HepG2 (cell line): ENCODE results near the gene MYH9. TPM values are rescaled to one million over a fixed set of nuclear protein-coding genes. Genes with fewer than 3 reads are reported as not detected.

ENCODE experiments used
- AGO1 ChIP-seq: fragments of 200-400 bp; formaldehyde crosslinking; IDR thresholded peaks from 2 replicates; pipeline ENCODE4 v1.6.1; 2017; ENCODE audit warnings: mild to moderate bottlenecking, low read depth, low read length, moderate library complexity; ENCODE audit not compliant: poor library complexity, severe bottlenecking
- CENPBD1 ChIP-seq: sonication (generic); formaldehyde crosslinking; IDR thresholded peaks from 2 replicates; pipeline ENCODE4 v1.8.0; 2022; ENCODE audit warnings: missing genetic modification reagents, low read depth, mild to moderate bottlenecking, borderline replicate concordance
- ELF3 ChIP-seq: IDR thresholded peaks from 2 replicates; pipeline ENCODE4 v1.6.1; 2016; ENCODE audit warnings: missing genetic modification reagents, missing compliant biosample characterization
- KLF9 ChIP-seq: IDR thresholded peaks from 2 replicates; pipeline ENCODE4 v1.6.1; 2016; ENCODE audit warnings: low read depth
- LCORL ChIP-seq, 2 experiments: fragments of 450-650 bp in 1 of 2; sonication (generic) in 1 of 2; formaldehyde crosslinking in 1 of 2; IDR thresholded peaks; 2 replicates each; pipeline versions ENCODE4 v1.5.0 to v1.6.1; 2017 to 2020; ENCODE audit warnings: antibody characterized with exemption in 1 of 2, missing genetic modification reagents in 1 of 2
- NFKB2 ChIP-seq: sonication (generic); formaldehyde crosslinking; IDR thresholded peaks from 2 replicates; pipeline ENCODE4 v1.4.0; 2020; ENCODE audit warnings: missing genetic modification reagents, borderline replicate concordance
- RFX1 ChIP-seq: fragments of 450-650 bp; IDR thresholded peaks from 2 replicates; pipeline ENCODE4 v1.6.1; 2017
- SIX1 ChIP-seq: sonication (generic); formaldehyde crosslinking; IDR thresholded peaks from 2 replicates; pipeline ENCODE4 v1.4.0; 2020; ENCODE audit warnings: missing genetic modification reagents, borderline replicate concordance
- SNAPC4 ChIP-seq: sonication (generic); formaldehyde crosslinking; IDR thresholded peaks from 2 replicates; pipeline ENCODE4 v1.4.0; 2020; ENCODE audit warnings: mild to moderate bottlenecking, missing genetic modification reagents
- TBX2 ChIP-seq: sonication (generic); formaldehyde crosslinking; IDR thresholded peaks from 2 replicates; pipeline ENCODE4 v1.5.0; 2020; ENCODE audit warnings: missing genetic modification reagents, mild to moderate bottlenecking, borderline replicate concordance
- TMF1 ChIP-seq: sonication (generic); formaldehyde crosslinking; IDR thresholded peaks from 2 replicates; pipeline ENCODE4 v1.8.1; 2022; ENCODE audit warnings: low read depth, missing genetic modification reagents
- ZBTB44 ChIP-seq: sonication (generic); formaldehyde crosslinking; IDR thresholded peaks from 2 replicates; pipeline ENCODE4 v1.4.0; 2020; ENCODE audit warnings: missing genetic modification reagents
- ZFP37 ChIP-seq: sonication (generic); formaldehyde crosslinking; IDR thresholded peaks from 2 replicates; pipeline ENCODE4 v1.4.0; 2020; ENCODE audit warnings: missing genetic modification reagents, borderline replicate concordance
- ZNF136 ChIP-seq: sonication (generic); formaldehyde crosslinking; IDR thresholded peaks from 2 replicates; pipeline ENCODE4 v1.8.1; 2022; ENCODE audit warnings: low read depth, mild to moderate bottlenecking, moderate library complexity, missing genetic modification reagents
- ZNF382 ChIP-seq: sonication (generic); formaldehyde crosslinking; IDR thresholded peaks from 2 replicates; pipeline ENCODE4 v1.5.0; 2020; ENCODE audit warnings: missing genetic modification reagents, mild to moderate bottlenecking, borderline replicate concordance
- ZNF577 ChIP-seq: sonication (generic); formaldehyde crosslinking; IDR thresholded peaks from 2 replicates; pipeline ENCODE4 v1.4.0; 2020; ENCODE audit warnings: mild to moderate bottlenecking, low read depth, missing genetic modification reagents, borderline replicate concordance
- ZNF614 ChIP-seq: IDR thresholded peaks from 2 replicates; pipeline ENCODE4 v1.6.1; 2018; ENCODE audit warnings: missing biosample characterization, missing genetic modification reagents, inconsistent platforms, borderline replicate concordance
- ZNF737 ChIP-seq: sonication (generic); formaldehyde crosslinking; IDR thresholded peaks from 2 replicates; pipeline ENCODE4 v1.5.0; 2020; ENCODE audit warnings: missing genetic modification reagents, mild to moderate bottlenecking, borderline replicate concordance
- ZNF83 ChIP-seq: sonication (generic); formaldehyde crosslinking; IDR thresholded peaks from 2 replicates; pipeline ENCODE4 v1.4.0; 2020; ENCODE audit warnings: missing genetic modification reagents, mild to moderate bottlenecking, borderline replicate concordance
- polyA plus RNA-seq, 8 experiments: library from polyadenylated mRNA; depleted of rRNA in 3 of 8; stranded (reverse) in 7 of 8; unstranded in 1 of 8; fragments of >200 nt; fragmentation: Illumina TruSeq in 4 of 8; extraction: Trizol in 4 of 8; gene quantifications; 2 replicates each; pipeline versions ENCODE4 v1.2.1 to v1.2.3, GENCODE V29; 2011 to 2016; ENCODE audit warnings: low read depth in 4 of 8, missing spikeins in 1 of 8, mixed read lengths in 1 of 8; ENCODE audit not compliant: insufficient read depth in 1 of 8
- total RNA-seq, 5 experiments: library from RNA; depleted of rRNA; stranded (reverse); fragments of >200 nt; fragmentation: Illumina TruSeq; extraction: Trizol; gene quantifications; 2 replicates each; pipeline ENCODE4 v1.2.3, GENCODE V29; 2016; ENCODE audit warnings: low read depth in 1 of 5
- TF ChIP-seq, protein P1 (sequence below): sonication (generic); formaldehyde crosslinking; IDR thresholded peaks from 2 replicates; pipeline ENCODE4 v1.8.0; 2022; ENCODE audit warnings: mild to moderate bottlenecking, missing genetic modification reagents, borderline replicate concordance

MYH9 gene
- total and polyA plus RNA-seq, 2 of the 13 experiments (the other 11 are each of a cell fraction or from before 2014, with no cell fraction given): 50.7 to 98.5 TPM

DNA sequence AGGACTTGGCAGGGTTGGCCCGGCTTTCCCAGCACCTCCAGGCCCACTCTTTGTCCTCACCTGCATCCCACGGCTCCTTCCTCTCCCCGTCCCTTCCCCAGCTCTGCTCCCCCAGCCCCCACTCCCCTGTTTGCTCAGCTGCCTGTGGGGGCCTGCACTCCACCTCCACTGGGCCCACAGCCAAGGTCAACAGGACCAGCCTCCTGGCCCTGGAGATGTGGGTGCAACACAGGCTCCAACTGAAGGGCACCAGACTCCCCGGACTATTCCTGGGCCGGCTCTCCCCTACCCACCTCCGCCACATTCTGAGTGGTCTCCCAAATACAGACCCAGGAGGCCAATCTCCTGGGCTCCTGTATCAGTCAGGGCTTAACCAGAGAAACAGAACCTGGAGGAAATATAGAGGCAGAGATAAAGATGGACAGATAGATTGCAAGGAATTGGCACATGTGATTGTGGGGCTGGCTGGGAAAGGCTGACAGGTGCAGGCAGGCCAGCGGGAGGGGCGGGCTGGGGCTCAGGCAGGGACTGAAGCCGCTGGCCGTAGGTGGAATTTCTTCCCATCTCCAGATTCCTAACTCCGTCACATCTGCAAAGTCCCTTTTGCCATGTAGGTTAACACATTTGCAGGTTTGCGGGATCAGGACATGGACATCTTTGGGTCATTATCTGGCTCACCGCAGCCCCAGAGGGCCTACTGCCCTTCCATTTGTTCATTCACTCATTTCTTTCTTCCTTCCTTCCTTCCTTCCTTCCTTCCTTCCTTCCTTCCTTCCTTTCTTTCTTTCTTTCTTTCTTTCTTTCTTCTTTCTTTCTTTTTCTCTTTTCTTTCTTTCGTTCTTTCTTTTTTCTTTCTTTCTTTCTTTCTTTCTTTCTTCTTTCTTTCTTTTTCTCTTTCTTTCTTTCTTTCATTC is 45.8 kb upstream of the MYH9 start (continued):
- TF ChIP-seq SNAPC4 (CRISPR knock-in tag) (no peak), CENPBD1 (CRISPR knock-in tag) (no peak), AGO1 (peak; percentile 40), TBX2 (CRISPR knock-in tag) (peak; percentile 66; the same call in 1 of the 2 replicates), ZNF83 (CRISPR knock-in tag) (no peak), KLF9 (no peak), NFKB2 (CRISPR knock-in tag) (no peak), ZFP37 (CRISPR knock-in tag) (no peak), ELF3 (CRISPR knock-in tag) (peak; percentile 70), ZNF577 (CRISPR knock-in tag) (no peak), ZNF136 (CRISPR knock-in tag) (no peak), ZBTB44 (CRISPR knock-in tag) (no peak), RFX1 (no peak), LCORL (IDR thresholded peaks at IDR 0.05) (no peak), LCORL (CRISPR knock-in tag; IDR thresholded peaks at IDR 0.05) (peak; percentile 76), SIX1 (CRISPR knock-in tag) (no peak), TMF1 (CRISPR knock-in tag) (no peak; the same call in none of the 2 replicates), ZNF737 (CRISPR knock-in tag) (no peak), ZNF614 (CRISPR knock-in tag) (peak; percentile 25; the same call in 1 of the 2 replicates), ZNF382 (no peak)
- TF ChIP-seq, protein P1, sequence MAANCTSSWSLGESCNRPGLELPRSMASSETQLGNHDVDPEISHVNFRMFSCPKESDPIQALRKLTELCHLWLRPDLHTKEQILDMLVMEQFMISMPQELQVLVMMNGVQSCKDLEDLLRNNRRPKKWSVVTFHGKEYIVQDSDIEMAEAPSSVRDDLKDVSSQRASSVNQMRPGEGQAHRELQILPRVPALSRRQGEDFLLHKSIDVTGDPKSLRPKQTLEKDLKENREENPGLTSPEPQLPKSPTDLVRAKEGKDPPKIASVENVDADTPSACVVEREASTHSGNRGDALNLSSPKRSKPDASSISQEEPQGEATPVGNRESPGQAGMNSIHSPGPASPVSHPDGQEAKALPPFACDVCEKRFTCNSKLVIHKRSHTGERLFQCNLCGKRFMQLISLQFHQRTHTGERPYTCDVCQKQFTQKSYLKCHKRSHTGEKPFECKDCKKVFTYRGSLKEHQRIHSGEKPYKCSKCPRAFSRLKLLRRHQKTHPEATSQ (CRISPR knock-in tag): no peak
